Stimulated activated CD8-positive, alpha-beta memory T cell treated with anti-CD3 and anti-CD28 coated beads, Interleukin-7, amount 100 ng/mL, for 1 hour (primary cell): ENCODE data around the gene PXN.
"Not testable (repeated sequence)": the region's sequence is repeated elsewhere in the genome, so short reads cannot be mapped to it uniquely, and the experiment has no call there.

Source experiments
- DNase-seq, 2 donors: peaks; one replicate each; pipeline ENCODE4 v3.0.0-alpha.2; 2020; ENCODE audit warnings: low read depth in 2 of 2

Gene PXN

GRCh38 chr12:120225852-120226640, 39.5 kb downstream of the PXN start:
- DNase-seq = no peak

- DNase-seq = no peak
Measured at GRCh38 chr12:120225200-120225558, 40.4 kb downstream of the PXN start.

- no peak for DNase-seq
Measured at GRCh38 chr12:120224304-120225199, 41.0 kb downstream of the PXN start.

- no peak for DNase-seq
Measured at GRCh38 chr12:120223458-120224303, 41.8 kb downstream of the PXN start.

GRCh38 chr12:120222288-120222832, 43.2 kb downstream of the PXN start:
- DNase-seq = no peak

- DNase-seq = no peak
Measured at GRCh38 chr12:120221576-120221900, 44.0 kb downstream of the PXN start.

GRCh38 chr12:120220838-120221575, 44.5 kb downstream of the PXN start:
- no peak for DNase-seq

- no peak for DNase-seq
Measured at GRCh38 chr12:120218680-120219606, 46.6 kb downstream of the PXN start.

GRCh38 chr12:120216742-120217605, 48.6 kb downstream of the PXN start:
- DNase-seq = no peak

GRCh38 chr12:120215766-120216735, 49.5 kb downstream of the PXN start:
- no peak for DNase-seq

GRCh38 chr12:120215357-120215735, 50.2 kb downstream of the PXN start:
- DNase-seq = no peak

GRCh38 chr12:120214626-120215356, 50.7 kb downstream of the PXN start:
- no peak for DNase-seq

- DNase-seq = no peak
Measured at GRCh38 chr12:120213758-120214157, 51.8 kb downstream of the PXN start.

GRCh38 chr12:120213182-120213581, 52.3 kb downstream of the PXN start:
- not testable (repeated sequence) for DNase-seq

GRCh38 chr12:120212301-120212700, 53.2 kb downstream of the PXN start:
- DNase-seq = no peak

- no peak for DNase-seq
Measured at GRCh38 chr12:120211904-120212283, 53.6 kb downstream of the PXN start.

- DNase-seq = no peak
Measured at GRCh38 chr12:120211243-120211903, 54.2 kb downstream of the PXN start.
